SU-DHL-6 (cell line): Measurements from ENCODE around the gene ITPR1.

Experiments used
- CTCF ChIP-seq: fragments of 200-600 bp; sonication (generic); IDR thresholded peaks from one replicate; pipeline ENCODE4 v1.5.1; 2017; ENCODE audit warnings: antibody characterized with exemption, mild to moderate bottlenecking, low read length, moderate library complexity; ENCODE audit not compliant: insufficient read depth, poor library complexity, severe bottlenecking
- EZH2phosphoT487 ChIP-seq: fragments of 200-600 bp; sonication (generic), shearing (Covaris generic); conservative IDR thresholded peaks from 2 replicates; pipeline ENCODE4 v1.6.1; 2018; ENCODE audit warnings: mild to moderate bottlenecking, antibody characterized with exemption, low read length, moderate library complexity, mixed read lengths

- TF ChIP-seq CTCF (no peak), EZH2phosphoT487 (no peak)
These were observed 179.7 kb downstream of the ITPR1 start for GRCh38 chr3:4672725-4673275.
